Erythroblast (primary cell): ENCODE results near the gene MMRN2.

ENCODE experiments used
- GATA1 ChIP-seq: IDR thresholded peaks from 2 replicates; pipeline ENCODE4 v1.6.1; 2011; ENCODE audit warnings: low read depth, mild to moderate bottlenecking, control low read depth, low read length, moderate library complexity
- POLR2A ChIP-seq: IDR thresholded peaks from 2 replicates; pipeline ENCODE4 v1.6.1; 2011; ENCODE audit warnings: mild to moderate bottlenecking, low read length

DNA sequence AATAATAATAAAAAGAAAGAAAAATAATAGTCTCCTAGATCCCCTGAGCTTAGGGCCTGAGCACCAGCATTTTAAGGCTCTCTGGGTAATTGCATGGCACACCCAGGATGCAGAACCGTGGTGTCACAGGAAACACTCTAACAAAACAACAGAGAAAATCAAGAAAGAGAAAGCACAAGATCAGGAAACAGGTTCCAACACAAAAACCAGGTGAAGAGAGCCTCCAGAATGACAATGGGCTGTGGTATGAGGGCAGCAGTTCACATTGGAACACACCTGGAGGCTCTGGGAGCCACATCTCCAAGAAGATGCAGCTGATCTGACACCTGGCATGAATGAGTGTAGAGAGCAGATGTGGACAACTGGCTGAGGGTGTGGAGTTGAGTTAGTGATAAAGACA, 7.1 kb downstream of the MMRN2 start:
- TF ChIP-seq POLR2A, result no peak
- no peak for TF ChIP-seq GATA1
